ENCODE results near the gene CTBP1. TPM values are rescaled to one million over a fixed set of nuclear protein-coding genes. Genes with fewer than 3 reads are reported as not detected.

CTBP1 gene
- total RNA-seq, 1 donor from 2014 or later = 121 TPM

DNA sequence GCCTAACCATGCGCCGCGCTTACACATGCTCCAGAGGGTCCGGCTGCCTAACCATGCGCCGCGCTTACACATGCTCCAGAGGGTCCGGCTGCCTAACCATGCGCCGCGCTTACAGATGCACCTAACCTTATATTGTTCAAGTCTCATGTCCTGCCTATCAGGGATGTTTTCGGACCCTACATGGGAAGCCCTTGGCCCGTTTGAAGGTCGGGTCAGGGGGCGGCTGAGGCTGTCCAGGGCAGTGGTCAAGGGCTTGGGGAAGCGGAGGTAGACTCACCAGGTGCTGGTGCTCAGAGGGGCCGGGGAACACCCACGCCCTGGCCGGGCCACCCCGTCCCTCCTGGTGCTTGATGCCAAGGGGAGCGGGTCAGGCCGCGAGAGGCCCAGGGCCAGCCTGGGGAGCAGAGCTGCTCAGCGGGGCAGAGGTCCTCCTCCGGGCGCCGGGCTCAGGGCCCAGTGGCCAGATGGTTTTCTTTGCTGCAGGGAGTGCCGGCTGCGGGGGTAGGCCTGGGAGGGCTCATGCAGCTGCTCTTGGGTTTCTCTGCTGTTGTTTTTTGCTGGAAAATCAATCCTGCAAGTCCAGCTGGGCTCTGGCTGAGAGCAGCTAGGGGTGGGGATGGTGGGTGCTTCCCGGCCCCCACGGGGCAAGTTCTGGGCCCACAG, 41.2 kb downstream of the CTBP1 start:
- intact Hi-C loops (cut with DNase I) = loop anchor here (5.0 kb wide), 2 partner anchors 35 to 40 kb away; partner anchors contain the start of genes CTBP1 and SPON2
- ATAC-seq = peak; percentile 66

DNA sequence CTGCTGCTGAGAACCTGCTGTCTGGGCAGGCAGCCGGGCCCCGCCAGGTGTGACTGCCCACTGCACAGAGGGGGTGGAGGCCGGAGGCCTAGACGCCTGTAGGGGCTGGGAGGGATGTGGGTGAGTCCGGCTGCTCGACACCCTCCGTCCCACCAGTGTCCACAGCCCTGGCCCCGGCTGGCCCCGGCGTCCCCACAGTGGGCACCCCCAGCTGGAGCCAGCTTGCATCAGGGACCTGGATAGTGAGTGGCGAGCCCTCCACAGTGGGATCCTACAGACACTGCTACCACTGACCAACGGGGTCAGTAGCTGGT, 41.8 kb downstream of the CTBP1 start:
- no peak for ATAC-seq
- peak; percentile 64 for DNase-seq (ENCODE audit: missing footprints)
- intact Hi-C loops (cut with DNase I) = loop anchor here (5.0 kb wide), 2 partner anchors 35 to 40 kb away; partner anchors contain the start of genes CTBP1 and SPON2

More for the DNA sequence above, 41.2 kb downstream of the CTBP1 start:
- DNase-seq (ENCODE audit: missing footprints) = peak; percentile 84

DNA sequence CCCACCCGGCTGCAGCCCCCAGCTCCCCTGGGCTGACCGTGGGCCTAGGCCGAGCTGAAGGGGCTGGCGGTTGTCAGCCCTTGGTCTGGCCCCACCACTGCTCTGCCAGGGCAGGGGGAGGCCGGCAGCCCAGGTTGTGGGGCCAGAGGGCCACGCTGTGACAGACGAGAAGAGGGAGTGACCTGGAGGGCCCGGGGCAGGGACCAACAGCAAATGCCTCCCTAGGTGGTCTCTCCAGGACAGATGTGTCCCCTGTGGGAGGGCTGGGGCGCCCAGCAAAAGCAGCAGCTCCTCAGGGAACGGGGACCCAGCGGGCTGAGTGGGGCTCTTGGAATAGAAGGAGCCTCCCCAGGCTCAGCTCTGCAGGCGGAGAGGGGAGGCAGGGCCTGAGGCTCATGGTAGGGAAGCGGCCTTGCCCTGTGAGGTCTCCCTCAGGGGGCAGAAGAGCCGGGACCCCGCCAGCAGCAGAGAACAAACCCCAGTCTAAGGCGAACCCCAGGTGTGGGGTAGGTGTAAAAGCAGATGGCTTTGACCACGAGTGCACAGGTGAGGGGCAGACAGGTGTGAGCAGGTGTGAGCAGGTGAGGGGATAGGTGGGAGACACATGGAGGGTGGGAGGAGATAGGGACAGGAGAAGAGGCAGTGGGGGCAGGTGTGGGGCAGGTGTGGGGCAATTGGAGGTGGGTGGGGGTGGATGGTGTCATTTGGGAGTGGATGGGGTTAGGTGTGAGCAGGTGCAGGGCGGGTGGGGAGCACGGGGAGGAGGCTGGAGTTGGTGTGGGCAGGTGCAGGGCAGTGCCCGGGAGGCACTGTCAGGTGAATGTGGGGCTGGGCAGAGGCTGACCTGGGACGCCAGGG, 42.4 kb downstream of the CTBP1 start:
- ATAC-seq (no peak), DNase-seq (ENCODE audit: missing footprints) (peak; percentile 33)
- intact Hi-C loops (cut with DNase I) = loop anchor here (5.0 kb wide), 2 partner anchors 34 to 41 kb away; partner anchors contain the start of genes CTBP1 and SPON2

DNA sequence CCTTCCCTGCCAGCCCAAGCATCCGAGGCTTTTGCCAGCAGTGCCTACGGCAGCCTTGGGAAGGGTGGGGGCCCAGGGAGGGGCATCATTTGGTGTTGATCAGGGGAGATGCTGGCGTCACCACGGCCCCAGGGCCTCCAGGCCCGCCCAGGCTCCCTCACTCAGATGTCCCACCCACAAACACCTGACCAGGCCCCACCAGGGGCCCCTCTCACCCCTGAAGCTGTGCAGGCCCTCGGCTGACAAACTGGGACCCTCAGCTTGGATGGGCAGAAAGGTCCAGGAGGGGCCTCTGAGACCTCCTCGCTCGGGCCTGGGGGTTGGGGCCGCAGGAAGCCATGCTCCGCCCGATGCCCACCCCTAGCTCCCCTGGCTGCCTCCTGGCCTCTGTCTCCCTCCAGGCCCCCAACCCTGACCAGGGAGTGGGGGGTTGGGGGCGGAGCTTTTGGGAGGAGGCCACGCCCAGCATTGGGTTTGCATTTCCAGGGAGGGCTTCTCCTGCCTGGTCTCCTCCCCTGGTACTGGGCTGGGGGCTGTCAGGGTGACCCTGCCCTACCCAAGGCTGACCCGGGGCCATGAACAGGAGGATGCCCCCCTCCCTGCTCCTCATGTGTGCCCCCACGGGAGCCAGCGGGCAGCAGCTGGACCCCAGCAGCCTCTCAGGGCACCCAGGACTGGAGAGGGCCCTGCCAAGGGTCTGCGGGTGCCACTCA, 43.2 kb downstream of the CTBP1 start:
- DNase-seq (ENCODE audit: missing footprints) = peak; percentile 63
- no peak for ATAC-seq
- intact Hi-C loops (cut with DNase I) = loop anchor here (5.0 kb wide), 2 partner anchors 33 to 42 kb away; partner anchors contain the start of genes CTBP1 and SPON2

DNA sequence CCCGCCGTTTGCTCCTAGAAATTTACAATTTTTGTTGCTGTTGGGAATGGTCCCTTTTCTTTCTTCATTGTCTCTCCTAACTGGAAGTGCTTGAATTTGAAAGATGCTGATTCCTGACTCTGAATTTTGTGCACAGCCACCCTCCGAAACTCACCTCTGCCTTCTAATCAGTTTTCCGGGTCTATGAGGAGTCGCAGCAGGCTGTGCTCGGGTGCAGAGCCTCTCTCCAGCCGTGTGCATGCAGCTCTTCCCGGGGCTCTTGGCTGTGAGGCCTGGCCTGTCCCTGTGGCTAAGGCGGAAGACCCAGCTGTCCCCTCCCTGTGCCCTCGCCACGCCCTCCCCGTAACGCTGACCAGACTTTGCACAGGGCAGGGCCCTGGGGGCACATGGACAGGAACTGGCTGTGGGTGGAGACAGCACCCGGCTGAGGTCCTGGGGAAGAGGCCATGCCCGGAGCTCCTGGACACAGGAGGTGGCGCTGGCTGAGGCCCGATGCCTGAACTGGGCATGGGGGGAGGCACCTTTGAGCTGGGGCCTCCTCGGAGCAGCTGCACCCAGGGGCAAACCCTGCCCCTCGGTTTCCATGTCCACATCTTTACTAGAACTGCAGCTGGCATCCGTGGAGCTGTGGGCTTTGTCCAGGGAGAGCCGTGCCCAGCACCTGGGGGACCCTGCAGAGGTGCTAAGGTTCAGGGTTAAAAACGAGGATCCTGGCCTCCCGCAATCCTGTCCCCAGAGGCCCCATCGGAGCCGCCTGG, 43.9 kb downstream of the CTBP1 start:
- intact Hi-C loops (cut with DNase I) = loop anchor here (5.0 kb wide), 2 partner anchors 33 to 42 kb away; partner anchors contain the start of genes CTBP1 and SPON2
- ATAC-seq (no peak), DNase-seq (ENCODE audit: missing footprints) (peak; percentile 71)

DNA sequence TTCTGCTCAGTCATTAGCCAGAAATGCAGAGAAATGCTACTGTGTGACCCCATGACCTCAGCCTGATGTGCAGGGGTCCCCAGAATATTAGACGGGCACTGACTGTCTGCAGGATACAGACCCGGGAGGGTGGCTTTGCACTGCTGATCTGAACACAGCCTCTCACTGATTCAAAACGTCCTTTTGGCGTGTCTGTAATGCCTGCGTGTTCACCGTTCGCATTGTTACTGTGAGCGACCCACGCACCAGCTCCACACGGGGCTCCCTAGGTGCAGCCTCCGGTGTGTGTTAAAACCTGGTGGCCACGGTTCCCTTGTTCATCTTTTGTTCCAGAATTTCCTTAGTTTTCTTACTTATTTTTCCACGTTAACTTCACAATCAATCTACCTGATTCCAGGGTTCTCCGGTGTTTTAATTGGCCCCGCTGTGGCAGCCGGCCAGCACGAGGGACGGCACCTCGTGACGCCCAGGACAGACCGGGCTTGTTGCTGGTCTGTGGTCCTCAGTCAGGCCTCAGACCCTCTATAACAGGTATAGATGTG, 44.6 kb downstream of the CTBP1 start:
- intact Hi-C loops (cut with DNase I) = no loop called here
- DNase-seq (ENCODE audit: missing footprints) (peak; percentile 34), ATAC-seq (no peak)

DNA sequence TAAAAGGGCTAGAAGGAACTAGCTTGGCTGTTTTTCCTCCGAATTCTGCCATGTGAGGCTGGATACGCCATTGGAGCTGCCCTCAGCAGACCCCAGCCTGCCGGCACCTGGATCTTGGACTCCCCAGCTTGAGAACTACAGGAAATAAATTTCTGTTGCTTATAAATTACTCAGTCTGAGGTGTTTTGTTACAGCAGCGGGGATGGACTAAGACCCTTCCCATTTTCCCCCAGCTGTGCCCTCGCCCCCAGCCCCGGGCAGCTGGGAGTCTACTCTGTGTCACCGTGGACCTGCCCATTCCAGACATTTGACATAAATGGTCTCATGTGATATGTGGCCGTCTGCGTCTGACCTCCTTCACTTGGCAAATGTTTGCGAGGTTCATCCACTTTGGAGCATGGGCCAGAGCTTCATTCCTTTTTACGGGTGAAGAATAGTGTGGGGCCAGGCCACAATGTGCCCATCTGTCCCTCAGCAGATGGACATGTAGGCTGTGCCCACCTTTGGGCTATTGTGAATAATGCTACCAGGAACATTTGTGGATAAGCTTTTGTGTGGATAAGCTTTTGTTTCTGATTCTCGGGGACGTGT, 45.8 kb downstream of the CTBP1 start:
- intact Hi-C loops (cut with DNase I) = no loop called here
- DNase-seq (ENCODE audit: missing footprints) = peak; percentile 30
- ATAC-seq = no peak

DNA sequence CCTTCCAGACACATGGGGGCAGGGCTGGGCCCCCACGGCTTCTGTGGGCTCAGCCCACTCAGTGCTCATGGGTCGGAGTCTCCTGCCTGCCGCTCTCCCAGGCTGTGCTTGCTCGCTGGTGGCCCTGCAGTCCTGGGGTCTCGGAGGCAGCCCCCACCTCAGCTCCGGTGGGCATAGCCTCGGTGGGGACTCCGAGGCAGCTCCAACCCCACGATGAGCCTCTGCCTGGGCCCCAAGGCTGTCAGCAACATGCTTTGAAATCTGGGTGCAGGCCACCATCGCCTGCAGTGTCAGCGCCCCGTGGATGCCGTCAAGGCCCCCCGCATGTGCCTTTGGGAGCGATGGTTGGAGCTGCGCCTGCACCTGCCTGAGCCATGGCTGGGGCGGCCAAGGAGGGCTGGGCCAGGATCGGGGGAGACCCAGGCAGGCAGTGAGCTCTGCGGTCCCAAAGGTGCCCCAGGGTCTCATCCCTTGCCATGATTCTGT, 46.4 kb downstream of the CTBP1 start:
- intact Hi-C loops (cut with DNase I) = no loop called here
- peak; percentile 65 for DNase-seq (ENCODE audit: missing footprints)
- no peak for ATAC-seq

DNA sequence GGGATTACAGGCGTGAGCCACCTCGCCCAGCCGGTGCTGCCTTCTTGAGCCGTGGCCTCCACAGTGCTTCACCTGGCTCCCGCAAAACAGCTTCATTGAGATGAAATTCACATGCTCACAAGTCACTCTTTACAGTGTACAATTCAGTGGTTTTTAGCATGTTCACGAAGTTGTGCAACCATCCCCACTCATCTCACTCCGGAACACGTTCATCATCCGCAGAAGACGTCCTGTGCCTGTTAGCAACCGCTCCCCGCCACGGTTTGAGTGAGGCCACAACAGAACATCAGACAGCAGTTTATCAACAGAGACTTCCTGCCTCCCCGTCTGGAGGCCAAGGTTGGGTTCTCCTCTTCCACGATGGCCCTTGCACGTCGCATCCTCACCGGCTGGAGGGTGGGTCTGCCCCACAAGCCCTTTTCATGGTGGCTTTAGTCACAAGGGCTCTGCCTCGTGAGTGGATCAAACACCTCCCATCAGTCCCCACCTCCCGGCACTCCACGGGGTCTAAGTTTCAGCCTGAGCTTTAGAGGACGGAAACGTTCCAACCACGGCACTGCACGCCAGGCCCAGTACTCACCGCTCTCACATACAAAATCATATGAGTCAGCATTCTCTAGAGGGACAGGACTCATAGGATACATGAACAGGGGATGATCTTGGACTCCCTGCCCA, 46.9 kb downstream of the CTBP1 start:
- ATAC-seq = peak; percentile 70
- peak; percentile 84 for DNase-seq (ENCODE audit: missing footprints)

DNA sequence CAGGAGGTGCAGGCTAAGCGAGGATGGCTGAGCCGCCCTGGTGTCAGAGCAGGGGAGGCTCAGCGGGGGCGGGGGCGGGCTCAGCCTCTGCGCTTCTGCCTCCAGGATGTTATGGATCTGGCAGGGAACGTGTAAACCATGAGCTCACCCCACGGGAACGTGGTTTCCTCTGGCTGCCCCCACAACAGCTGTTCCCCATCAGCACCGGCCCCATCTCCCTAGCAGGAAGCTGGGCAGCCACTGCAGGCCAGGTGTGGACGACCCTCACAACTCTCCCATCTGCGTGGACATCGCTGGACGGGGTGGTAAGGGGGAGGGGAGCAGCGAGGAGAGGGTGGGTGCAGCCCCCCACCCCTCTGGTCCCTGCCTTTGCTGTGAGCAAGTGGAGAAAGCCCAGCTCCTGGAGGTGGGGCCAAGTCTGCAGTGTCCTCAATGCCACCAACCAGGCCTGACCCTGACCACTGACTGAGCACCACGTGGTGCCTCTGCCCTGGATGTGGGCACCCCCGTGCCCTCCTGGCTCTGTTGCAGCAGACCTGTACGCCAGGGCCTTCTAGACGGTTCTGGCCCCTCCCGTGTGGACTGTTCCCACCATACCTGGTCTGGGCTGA, 48.4 kb downstream of the CTBP1 start:
- intact Hi-C loops (cut with DNase I) = no loop called here
- peak; percentile 65 for ATAC-seq
- peak; percentile 76 for DNase-seq (ENCODE audit: missing footprints)

More for the DNA sequence above, 46.9 kb downstream of the CTBP1 start:
- intact Hi-C loops (cut with DNase I) = no loop called here

DNA sequence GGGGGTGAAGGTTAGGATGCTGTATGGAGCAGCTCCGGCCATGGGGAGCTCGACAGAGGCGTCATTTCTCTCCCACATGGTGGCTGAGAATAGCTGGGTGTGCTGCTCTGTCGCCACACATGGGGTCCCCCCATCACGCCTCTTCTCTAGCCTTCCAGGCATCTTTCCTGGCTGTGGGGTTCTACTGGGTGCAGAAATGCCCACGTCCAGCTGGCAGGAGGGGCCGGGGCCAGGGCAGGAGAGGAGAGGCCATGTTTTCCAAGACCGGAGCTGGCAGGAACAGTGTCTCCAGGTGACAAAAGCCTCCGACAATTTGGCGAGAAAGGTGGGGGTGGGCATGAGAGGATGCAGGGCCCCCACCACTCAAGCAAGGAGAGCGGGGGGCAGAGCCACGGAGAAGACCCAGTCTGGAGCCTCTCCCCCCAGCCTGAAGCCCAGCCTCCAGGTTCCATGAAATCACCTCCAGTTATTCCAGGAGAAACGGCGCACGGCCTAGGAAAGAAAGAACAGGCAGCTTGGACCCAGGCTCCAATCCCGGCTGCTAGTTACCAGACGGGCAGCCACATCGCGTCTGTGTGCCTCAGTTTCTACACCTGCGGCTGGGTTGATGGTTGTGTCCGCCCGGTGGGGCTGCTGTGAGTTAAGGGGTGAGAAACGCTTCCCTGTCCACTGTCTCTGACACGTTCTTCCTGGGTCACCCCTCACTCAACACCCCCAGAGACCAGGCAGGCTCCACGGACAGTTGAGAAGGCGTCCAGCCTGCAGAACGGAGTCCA, 49.2 kb downstream of the CTBP1 start:
- intact Hi-C loops (cut with DNase I) = no loop called here
- ATAC-seq (no peak), DNase-seq (ENCODE audit: missing footprints) (peak; percentile 28)

DNA sequence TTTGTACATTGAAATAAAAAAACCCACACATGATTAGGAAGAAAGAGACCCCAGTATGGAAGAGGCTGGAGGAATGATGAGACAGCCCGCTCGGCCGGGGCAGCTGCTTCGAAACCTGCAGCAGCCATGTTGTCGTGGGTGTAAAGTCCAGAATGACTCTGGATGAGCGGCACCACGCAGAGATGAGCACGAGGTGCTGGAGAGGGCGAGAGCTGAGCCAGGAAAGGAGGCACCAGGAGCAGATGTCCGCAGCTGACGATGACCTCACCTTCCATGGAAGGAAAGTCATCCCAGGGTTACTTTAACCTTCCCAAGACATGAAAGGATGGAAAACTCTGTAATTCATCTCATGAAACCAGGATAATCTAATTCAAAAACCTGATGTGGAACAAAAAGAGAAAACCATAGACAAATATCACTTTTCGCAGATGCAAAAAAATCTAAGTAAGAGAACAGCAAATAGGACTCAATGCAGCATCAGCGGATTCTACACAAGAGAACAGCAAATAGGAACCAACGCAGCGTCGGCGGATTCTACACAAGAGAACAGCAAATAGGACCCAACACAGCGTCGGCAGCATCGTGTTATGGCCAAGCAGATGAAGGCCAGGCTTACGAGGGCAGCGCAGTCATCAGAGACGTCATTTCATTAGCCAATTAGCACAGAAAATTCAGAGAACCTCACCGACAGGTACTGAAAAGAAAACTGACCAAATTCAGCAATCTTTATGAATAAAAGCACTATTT, 50.7 kb downstream of the CTBP1 start:
- no peak for ATAC-seq
- DNase-seq (ENCODE audit: missing footprints) = peak; percentile 44
- intact Hi-C loops (cut with DNase I) = no loop called here

DNA sequence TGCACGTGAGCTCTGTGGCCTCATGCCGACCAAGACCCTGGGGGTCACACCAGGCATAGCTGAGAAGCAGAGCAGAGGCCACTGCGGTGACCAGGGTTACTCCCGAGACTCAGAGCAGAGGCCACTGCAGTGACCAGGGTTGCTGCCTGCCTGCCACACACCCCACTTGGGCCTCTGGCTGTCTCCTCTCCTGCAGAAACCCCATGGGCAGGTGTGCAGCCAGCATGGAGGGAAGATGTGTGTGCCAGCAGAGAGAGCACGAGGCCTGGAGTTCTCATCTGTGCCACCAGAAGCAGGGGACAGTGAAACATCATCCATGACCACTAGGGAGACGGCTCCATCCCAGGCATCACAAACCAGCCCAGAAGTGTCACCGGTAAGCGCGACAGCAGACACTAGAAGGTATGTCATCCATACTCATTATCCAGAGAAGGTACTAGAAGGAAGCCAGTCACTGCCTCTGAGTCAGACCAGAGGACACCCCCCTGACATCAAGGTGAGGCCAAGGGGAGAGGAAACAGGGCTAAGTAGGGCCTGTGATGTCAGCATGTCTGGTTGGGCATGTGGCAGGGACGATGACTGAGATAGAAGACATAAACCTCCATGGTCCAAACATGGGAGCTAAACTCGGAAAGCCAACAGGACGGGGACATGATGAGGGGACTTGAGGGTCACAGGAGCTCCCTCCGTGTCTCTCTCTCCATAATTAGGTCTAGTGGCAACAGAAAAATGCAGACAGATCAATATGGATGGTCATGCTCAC, 52.3 kb downstream of the CTBP1 start:
- ATAC-seq (no peak), DNase-seq (ENCODE audit: missing footprints) (no peak)
- intact Hi-C loops (cut with DNase I) = no loop called here

DNA sequence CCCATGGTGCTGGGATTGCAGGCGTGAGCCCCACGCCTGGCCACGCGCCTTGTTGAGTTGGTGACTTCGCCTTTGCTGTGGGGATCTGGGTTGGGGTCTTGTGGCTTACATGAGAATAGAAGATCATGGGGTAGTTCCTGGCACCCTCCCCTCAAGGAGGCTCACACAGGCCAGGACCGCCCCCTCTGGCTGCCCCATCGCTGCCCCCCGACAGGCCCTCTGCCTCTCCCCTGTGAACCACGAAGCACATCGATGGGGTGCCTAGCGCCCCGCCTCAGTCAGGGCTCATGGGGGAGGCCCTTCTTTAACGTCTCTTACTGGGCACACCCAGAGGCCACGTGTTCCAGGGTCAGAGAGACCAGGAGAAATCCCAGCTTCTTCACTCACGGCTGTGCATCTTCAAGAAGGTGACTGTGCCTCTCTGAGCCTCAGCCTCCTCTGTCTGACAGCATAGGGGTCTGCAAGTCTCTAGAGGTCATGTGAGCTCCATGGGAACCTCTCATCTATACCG, 53.0 kb downstream of the CTBP1 start:
- intact Hi-C loops (cut with DNase I) = no loop called here
- ATAC-seq (no peak), DNase-seq (ENCODE audit: missing footprints) (peak; percentile 40)
